HuH-7 (cell line): ENCODE results near the gene POU2AF3.
A peak's percentile ranks its signal among the peaks of the same experiment; 100 is the strongest.
"Not testable (repeated sequence)": the region's sequence is repeated elsewhere in the genome, so short reads cannot be mapped to it uniquely, and the experiment has no call there.

Source experiments
- DNase-seq: peaks from one replicate; pipeline ENCODE4 v3.0.0; 2011; ENCODE audit warnings: low spot score

POU2AF3 gene

DNA sequence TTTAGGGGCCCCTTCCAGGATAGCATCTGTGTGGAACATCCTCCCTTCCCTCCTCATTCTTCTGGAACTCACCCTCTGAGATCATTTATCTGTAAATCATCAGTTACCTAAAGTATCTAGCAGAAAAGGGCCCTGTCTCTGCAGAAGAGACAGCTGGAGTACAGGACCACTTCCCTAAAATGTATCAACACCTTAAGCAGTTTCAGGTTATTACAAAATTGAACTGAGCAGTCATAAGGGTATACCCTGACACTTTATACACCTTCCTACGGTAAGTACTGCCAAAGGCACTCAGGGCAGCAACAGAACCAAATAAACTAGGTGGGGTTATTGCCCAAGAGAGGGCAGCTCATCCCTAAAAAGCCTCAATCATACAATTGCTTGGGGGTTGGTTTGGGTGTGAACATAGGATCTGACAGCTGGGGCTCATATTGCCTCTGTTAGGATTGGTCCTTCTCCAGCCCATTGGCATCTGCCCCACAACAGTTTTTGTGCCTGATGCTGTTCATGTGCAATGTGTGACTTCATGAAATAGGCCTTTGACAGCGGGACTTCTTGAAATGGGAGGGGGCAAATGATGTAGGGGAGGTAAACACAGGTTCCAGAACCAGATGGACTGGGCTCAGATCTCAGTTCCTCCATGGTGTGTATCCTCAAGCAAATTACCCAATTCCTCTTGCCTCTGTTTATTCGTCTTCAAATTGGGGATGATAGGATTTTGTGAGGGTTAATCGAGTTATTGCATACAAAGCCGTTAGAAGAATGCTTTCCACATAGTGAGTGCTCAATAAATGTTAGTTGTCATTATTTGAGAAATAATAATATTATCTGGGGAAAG is 2.9 kb downstream of the POU2AF3 start:
- DNase-seq = no peak

DNA sequence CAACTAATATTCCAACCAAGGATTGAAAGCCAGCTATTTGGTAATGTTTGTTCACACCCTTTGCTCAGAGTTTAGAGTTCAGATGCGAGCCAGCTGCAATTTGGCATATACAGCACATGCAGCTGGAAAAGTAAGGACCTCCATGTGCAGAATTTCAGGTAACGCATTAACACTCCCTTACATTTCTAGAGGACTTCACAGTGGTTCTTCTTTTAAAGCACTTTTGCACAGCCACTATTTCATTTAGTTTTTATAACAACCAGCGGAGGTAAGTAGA is 3.4 kb downstream of the POU2AF3 start:
- DNase-seq = no peak

DNA sequence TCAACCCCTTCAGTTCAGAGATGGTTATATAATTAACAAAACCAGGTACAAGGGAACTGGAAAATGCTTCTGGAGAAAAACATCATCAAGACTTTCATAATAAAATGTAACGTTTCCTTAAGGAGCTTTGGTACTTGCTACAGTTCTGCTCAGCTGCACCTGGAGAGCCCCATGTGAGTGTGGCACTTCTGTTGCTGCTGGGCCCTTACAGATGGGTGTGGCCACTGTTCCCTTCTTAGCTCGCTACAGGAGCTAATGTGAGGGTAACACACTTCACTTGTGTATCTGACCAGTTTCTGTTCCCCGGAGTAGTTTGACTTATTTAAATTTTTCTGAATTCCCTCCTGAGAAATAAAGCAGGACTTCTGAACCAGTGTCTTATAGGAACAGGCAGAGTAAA is 4.0 kb downstream of the POU2AF3 start:
- DNase-seq = no peak

DNA sequence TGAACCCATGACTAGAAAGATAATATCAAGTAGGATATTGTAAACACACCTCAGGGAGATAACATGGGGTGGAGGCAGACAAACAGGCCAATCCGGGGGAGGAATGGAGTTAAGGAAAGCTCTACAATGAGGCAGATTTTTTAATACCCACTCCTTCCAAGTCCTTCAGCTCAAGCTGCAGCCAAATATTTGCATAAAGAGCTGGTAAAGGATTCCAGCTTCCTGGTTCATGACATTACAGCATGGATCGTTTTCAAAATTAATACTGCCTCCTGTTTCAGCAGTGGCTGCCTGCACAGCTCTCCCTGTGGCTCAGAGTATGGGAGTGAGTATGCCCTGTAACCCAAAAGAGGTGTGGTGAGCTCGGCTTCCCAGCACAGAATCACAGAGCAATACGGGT is 5.1 kb downstream of the POU2AF3 start:
- no peak for DNase-seq

DNA sequence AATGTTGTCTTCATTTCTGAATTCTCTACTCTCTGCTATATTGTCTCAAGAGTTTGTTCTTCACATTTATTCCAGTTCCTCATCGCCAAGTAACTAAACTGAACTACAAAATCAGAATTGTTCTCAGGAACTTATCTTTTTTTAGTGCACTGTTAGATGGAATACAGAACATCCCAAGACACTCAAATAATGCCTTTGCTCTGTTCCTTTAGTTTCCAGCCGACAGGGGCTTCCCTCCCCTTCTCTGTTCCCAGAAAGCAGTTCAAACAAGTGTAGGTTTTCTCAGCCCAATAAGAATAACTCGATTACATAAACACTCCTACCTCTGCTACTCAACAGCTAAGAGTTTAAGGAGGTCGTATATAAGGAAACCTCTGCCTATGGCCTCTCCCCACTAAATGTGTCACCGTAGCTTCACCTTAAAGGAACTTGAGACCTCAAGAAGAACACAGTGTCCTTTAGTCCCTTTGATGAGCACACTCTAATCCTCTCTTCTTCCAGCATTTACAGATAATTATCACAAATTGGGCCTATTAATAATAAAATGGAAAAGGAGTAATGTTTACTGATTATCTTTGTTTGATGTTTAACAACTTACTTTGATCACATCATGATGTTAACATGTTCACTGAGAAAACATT is 6.9 kb downstream of the POU2AF3 start:
- DNase-seq = no peak

DNA sequence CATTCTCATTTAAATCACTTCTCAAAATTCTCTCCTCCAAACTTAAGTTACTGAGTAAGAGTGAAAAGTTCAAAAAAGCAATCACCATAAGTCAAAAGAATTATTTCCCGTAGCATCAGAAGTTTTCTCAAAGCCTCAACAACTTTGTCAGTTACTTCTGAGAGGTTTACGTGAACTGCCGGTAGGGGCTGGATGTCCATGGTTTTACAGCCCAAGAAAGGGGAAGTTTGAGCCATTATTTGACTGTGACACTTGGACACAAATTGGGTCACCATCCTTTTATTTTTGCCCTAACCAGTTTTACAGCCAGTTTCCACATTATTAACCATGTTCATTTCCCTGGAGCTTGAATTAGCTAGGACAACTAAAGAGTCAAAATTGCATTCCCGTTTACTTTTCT is 7.5 kb downstream of the POU2AF3 start:
- no peak for DNase-seq

DNA sequence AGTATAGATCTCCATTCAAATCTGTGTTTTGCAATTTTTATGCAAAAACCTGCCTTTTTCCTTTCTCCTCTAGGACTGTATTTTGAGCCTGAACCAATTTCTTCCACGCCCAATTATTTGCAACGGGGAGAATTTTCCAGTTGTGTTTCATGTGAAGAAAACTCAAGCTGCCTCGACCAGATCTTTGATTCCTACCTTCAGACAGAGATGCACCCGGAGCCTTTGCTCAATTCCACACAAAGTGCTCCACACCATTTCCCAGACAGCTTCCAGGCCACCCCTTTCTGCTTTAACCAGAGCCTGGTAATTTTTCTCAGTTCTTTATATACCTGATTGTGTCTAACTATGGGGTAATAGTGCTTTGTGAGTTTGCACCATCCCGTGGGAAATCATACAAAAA is 8.0 kb downstream of the POU2AF3 start:
- no peak for DNase-seq

DNA sequence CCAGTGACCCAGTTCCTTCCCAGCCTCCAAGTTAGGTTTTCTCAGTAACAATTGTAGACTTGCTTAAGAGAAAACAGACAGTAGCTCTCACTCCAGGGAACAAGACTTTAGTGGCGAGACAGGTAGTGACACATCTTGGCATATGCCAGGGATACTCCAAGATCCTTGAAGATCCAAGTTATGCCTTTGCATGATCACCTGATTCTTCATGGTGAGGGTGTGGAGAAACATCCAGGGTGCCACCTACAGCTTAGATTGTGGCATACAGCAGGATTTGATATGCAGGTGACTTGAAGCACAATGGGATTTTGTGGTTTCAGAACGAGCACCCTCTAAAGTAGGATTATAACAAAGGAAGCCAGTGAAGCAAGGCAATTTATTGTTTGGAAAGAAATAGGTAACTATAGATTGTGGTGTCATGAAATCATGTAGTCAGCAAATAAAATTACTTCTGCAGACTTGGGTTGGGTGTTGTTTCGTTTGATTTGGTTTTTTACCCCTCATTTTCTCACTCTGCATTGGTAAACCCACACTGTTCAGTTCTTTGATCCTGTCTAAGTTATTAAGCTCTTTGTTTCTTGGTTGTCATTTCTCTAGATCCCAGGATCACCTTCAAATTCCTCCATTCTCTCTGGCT is 9.2 kb downstream of the POU2AF3 start:
- DNase-seq = no peak

DNA sequence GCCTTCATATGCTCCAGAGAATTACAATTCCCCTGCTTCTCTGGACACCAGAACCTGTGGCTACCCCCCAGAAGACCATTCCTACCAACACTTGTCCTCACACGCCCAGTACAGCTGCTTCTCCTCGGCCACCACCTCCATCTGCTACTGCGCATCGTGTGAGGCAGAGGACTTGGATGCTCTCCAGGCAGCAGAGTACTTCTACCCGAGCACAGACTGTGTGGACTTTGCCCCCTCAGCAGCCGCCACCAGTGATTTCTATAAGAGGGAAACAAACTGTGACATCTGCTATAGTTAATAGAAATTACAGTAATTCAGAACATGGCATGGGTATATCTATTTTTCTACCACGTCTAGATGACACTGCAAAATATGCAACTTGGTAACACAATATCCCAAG is 9.8 kb downstream of the POU2AF3 start:
- DNase-seq = peak; percentile 52

DNA sequence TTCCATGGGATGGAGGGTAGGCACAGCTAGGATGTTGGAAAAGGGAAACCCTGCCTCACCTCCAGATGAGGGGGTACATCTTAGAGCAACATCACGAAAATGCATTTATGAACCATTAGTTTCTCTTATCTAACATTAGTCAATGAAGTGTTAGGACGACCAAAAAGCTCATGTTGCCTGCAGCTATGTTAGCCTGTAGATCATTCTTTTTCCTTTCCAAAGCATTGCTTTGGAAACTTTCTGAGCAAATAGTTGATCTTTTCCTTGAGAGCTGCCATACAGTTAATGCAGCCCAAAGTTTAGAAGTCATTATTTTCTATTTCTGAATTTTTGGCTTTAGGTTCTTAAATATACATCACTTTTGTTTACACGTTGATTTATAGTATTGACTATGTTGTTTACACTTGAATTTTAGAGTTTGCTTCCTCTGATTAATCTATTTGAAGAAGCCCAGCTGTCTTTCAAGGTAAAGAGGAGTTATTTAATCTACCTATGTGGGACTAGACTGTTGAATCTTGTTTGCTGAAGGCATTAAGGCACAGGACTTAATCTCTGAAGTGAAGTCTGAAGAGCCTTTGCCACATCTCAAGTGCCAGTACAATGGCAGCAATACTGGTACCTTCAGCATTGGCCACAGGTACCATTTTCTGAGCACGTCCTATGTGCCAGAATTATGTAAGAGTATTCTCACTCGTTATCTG is 11.0 kb downstream of the POU2AF3 start:
- DNase-seq = no peak

DNA sequence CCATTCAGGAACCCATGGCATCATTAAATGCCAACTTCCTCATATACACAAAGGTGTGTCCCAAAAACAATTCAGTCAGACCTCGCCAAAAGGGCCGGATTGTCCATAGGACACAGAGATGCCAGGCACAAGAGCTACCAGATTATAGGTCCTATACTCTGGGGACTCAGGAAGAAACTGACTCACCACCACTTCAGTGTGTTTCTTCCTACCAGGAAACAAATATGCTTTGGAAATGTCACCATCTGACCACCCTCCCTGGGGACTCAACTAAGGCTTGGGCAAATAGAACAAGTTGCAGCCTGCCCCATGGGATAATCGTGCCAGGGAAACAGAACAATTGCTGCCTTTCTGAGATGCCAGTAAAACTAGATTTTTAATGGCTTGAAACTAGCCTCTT is 11.7 kb downstream of the POU2AF3 start:
- no peak for DNase-seq

DNA sequence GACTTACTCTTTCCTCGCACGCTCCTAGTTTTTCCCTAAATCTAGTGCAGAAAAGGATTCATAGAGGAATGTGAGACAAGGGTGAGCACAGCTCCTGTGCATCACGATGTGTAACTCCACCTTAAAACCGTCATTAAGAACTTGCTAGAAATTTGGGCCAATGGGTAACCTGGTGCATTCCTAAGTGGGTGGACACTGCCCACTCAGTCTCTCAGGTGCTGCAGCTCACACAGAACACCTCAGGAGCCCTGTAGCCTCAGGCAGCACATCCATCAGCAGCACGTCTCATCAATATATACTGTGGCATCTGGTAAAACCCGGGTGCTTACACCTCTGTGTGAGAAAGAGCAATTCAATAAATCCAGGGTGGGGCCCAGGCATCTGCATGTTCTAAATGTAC is 12.4 kb downstream of the POU2AF3 start:
- no peak for DNase-seq

DNA sequence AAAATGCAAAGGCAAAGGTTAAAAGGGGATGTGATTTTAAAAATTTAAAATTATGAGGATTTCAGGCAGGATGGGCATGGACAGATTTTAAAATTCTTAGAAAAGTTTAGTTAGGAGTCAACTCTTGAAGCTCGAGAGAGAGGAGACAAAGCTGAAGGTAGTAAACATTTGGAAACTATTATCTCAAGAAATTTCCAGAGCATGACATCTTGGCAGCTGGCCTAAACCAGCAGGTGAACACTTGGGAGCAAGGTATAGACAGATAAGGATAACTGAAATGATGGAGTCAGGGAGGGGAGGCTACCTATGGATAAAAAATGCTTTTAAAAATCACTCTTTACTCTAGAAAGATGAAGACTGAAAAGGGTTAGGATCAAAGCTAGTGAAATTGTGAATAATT is 13.7 kb downstream of the POU2AF3 start:
- DNase-seq = no peak

DNA sequence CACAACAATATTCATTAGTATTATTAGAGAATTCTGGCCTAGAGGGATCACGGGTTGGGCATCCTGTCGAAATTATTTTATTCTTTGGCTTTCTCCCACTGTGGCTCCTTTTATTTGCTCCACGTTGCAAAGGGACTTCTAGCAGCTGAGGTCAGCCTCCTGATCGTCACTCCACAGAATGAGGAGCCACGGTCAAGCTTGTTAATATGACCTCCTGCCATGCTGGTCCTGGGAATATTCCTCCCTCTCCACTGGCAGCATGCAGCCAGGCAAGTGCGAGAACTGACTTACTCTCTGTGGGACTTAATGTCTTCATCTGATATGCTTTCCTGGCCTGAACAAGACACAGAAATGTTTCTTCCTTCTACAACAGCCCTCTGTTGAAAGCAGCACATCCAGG is 20.9 kb downstream of the POU2AF3 start:
- no peak for DNase-seq

DNA sequence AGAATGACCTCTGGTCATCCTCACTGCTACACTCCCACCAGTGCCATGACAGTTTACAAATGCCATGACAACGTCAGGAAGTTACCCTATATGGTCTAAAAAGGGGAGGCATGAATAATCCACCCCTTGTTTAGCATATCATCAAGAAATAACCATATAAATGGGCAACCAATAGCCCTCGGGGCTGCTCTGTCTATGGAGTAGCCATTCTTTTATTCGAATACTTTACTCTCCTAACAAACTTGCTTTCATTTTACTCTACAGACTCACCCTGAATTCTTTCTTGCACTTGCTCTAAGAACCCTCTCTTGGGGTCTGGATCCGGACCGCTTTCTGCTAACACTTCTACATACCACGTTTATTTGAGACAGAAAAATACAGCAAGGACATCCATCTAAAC is 21.9 kb downstream of the POU2AF3 start:
- DNase-seq = not testable (repeated sequence)

DNA sequence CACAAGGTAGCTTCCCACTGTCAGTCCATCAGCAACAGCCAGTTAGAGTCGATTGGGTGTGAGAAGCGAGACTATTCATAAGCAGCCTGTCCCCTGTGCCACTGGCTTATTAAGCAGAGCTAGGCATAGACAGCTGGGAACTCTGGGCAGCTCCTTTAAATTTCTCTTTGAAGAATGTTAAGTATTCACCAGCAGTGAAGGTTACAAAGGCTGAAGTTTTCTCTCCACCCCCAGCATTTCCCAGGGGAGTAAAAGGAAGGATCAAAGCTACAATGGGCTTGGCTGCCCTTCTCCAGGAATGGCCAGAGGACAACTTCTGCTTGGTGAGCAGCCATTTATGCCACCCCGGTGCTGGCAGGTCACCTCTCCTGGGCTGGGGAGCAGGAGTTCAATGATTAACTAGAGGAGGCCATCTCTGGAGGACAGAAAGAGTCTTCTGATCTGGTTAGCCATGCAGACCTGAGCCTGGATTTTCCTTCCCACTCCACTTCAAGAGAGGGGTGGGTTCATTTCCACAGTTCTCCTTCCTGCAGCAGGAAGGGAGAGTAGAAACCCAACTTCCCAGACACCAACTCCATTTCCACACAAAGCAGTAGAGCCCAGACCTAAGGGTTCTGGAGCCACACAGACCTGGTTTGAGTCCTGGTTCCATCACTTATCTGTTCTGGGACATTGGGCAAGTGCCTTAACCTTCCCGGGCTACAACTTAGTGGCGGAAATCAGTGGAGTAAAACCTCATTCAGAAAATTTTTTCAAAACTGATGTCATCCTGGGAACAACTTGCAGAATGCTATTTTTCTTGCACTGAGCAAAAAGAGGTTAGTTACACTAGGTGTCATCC is 22.6 kb downstream of the POU2AF3 start:
- no peak for DNase-seq

DNA sequence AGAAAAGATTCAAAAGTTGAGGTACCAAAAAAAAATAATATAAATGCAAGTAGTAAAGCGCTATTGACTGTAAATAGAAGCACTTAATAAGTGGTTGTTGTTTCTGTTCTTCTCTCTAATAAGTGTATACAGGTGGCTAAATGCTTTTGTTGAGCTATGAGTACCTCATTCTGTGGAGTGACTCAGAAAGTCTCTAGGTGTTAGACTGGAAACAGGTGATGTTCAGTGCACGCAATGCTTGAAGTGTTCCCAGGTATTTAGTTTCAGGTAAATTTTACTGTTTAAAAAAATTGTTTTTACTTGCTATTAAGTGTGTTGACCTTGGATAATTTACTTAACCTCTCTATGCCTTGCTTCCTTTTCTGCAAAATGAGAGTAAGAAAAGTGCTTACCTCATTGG is 24.2 kb downstream of the POU2AF3 start:
- DNase-seq = no peak

DNA sequence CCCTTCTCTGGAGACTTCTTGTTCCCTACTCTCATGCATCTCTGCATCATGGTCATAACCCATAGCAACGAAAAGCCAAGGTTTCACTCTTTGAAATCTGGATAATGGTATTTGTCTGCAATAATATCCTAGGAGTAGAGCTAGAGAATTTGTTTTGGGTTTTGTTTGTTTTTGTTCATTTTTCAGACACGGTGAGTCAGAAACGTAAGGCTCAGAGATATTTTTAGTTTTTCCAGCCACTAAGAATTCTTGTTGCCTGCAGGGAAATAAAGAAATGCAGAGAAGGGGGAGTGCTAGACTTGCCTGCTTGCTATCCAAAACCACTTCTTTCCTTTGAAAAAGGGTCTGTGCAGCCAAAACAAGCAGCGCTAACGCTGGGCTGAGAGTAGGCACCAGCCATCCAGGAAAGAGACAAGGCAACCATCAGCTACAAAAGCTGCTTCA is 26.0 kb downstream of the POU2AF3 start:
- no peak for DNase-seq

DNA sequence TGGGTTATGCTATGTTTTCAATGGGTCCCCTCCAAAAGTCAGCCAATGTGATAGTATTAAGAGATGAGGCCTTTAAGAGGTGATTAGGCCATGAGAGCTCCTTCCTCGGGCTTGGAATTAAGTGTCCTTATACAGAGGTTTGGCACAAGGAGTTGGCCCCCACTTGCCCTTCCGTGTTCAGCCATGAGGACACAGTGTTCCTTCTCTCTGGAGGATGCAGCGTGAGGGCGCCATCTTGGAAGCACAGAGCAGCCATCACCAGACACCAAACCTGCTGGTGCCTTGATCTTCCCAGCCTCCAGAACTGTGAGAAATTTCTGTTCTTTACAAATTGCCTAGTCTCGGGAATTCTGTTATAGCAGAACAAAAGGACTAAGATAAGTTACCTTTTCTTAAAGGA is 26.9 kb downstream of the POU2AF3 start:
- no peak for DNase-seq

DNA sequence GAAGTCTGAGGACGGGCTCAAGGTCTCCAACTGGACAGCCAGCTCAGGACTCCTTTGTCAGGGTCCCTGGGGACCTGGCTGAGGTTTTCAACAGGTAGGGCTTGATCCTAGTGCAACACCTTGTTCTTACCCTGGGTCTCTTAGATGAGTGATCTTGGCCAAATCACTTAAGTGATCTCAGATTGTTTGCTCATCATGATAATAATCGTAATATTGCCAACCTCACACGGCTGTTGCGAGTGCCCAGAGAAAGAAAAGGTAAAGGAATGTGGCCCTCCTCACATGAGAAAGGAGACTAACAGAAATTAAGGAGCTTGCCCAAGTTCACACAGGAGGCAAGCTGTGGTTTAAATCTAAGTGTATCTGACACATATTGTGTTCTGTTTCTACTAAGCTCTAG is 28.5 kb downstream of the POU2AF3 start:
- DNase-seq = no peak

DNA sequence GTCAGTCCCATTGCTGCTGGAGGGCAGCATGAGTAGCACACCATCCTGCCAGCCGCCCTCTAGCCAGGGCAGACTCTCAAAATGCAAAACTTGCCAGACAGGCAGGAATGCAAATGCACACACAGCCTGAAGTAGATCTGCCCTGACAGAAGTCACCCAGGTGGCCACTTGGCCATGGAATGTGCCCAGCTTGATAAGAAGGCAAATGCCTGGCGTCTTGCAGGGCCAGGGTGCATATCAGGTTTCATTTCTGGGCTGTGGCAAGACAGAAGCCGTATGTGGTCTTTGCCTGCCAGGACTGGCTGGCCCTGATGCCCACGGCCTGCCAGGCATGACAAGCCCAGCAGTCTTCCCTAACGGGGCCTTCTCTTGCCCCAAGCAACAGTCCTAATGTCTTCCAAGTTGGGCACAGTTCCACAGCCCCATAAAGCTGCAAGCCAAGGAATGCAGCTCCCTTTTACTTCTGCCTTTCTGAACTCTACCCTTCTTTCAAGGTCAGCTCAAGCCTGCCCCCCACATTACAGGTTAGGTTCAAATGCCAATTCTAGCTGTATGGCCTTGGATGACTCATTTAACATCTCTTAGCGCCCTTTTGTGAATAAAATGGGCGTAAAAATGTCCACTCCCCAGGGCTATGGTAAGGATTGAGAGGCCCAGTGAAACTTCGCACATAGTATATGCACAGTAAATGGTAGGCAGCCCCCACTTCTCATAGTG is 29.7 kb downstream of the POU2AF3 start:
- no peak for DNase-seq
